HT1080 (cell line): ENCODE measurements around the gene BSCL2. TPM values are rescaled to one million over a fixed set of nuclear protein-coding genes. Genes with fewer than 3 reads are reported as not detected.
A peak's percentile ranks its signal among the peaks of the same experiment; 100 is the strongest.
"Not testable (repeated sequence)": the region's sequence is repeated elsewhere in the genome, so short reads cannot be mapped to it uniquely, and the experiment has no call there.

ENCODE experiments used
- DNase-seq: peaks from one replicate; pipeline ENCODE4 v3.0.0-alpha.2; 2015; ENCODE audit warnings: low read depth
- small RNA-seq: library from RNA; depleted of rRNA; stranded (forward); fragments of <200 nt; gene quantifications from one replicate; pipeline ENCODE3, GENCODE V24; 2014
- total RNA-seq: library from RNA; depleted of rRNA; stranded (reverse); fragments of >200 nt; shearing (Covaris generic); gene quantifications from 2 replicates; pipeline ENCODE4 v1.2.3, GENCODE V29; 2014; rRNA removed

BSCL2 gene
- total RNA-seq, 1 experiment from 2014 or later, result 19.2 TPM

- DNase-seq, result no peak
Observed at GRCh38 chr11:62664405-62665074, 42.7 kb downstream of the BSCL2 start.

GRCh38 chr11:62656796-62657429 is 50.3 kb downstream of the BSCL2 start:
- no peak for DNase-seq

- no peak for DNase-seq
Observed at GRCh38 chr11:62654297-62654696, 52.9 kb downstream of the BSCL2 start.

- DNase-seq, result no peak
Observed at GRCh38 chr11:62652161-62653006, 54.8 kb downstream of the BSCL2 start.

GRCh38 chr11:62650283-62650682 is 56.9 kb downstream of the BSCL2 start:
- DNase-seq, result not testable (repeated sequence)

GRCh38 chr11:62649486-62649885 is 57.7 kb downstream of the BSCL2 start:
- no peak for DNase-seq

- DNase-seq, result no peak
Observed at GRCh38 chr11:62648967-62649364, 58.3 kb downstream of the BSCL2 start.

GRCh38 chr11:62648185-62648966 is 58.8 kb downstream of the BSCL2 start:
- no peak for DNase-seq

- no peak for DNase-seq
Observed at GRCh38 chr11:62647609-62648005, 59.6 kb downstream of the BSCL2 start.

GRCh38 chr11:62646825-62647608 is 60.2 kb downstream of the BSCL2 start:
- no peak for DNase-seq

GRCh38 chr11:62645946-62646824 is 61.0 kb downstream of the BSCL2 start, which contains the start of gene GANAB:
TSS of gene GANAB (minus strand) at chr11:62646613. CDS start at chr11:62646599, 14 bp downstream.
- DNase-seq, result peak; percentile 95

- no peak for DNase-seq
Observed at GRCh38 chr11:62645671-62645945, 61.6 kb downstream of the BSCL2 start.

GRCh38 chr11:62644220-62644619 is 63.0 kb downstream of the BSCL2 start:
- DNase-seq, result no peak

Small RNA genes within 50 kb of the gene (small RNA-seq; reads per million reads assigned to genes)
- not detected for gene SNORA57

Other genes starting within 250 kb of the BSCL2 start
- gene AHNAK, start 160.6 kb downstream of the BSCL2 start, total RNA-seq, result 184 and 193 TPM in 2 replicates
- gene EEF1G, start 133.5 kb downstream of the BSCL2 start, total RNA-seq, result 1,970 and 1,995 TPM in 2 replicates
- 19.6 and 21.0 TPM in 2 replicates for gene TUT1, start 115.9 kb downstream of the BSCL2 start, total RNA-seq
- 179 and 193 TPM in 2 replicates for gene MTA2, start 105.6 kb downstream of the BSCL2 start, total RNA-seq
- 27.5 and 28.7 TPM in 2 replicates for gene EML3, start 94.6 kb downstream of the BSCL2 start, total RNA-seq
- 3.3 and 7.7 TPM in 2 replicates for gene ROM1, start 94.2 kb downstream of the BSCL2 start, total RNA-seq
- 63.8 and 67.2 TPM in 2 replicates for gene B3GAT3, start 85.4 kb downstream of the BSCL2 start, total RNA-seq
- gene GANAB, start 60.8 kb downstream of the BSCL2 start, total RNA-seq, result 191 and 221 TPM in 2 replicates
- 33.8 and 41.9 TPM in 2 replicates for gene INTS5, start 54.1 kb downstream of the BSCL2 start, total RNA-seq
- 239 and 266 TPM in 2 replicates for gene C11orf98, start 42.2 kb downstream of the BSCL2 start, total RNA-seq
- 31.0 and 33.5 TPM in 2 replicates for gene CSKMT, start 42.1 kb downstream of the BSCL2 start, total RNA-seq
- gene UQCC3, start 35.8 kb downstream of the BSCL2 start, total RNA-seq, result 28.6 and 38.0 TPM in 2 replicates
- gene LBHD1, start 35.2 kb downstream of the BSCL2 start, total RNA-seq, result 4.8 and 6.6 TPM in 2 replicates
- gene UBXN1, start 28.4 kb downstream of the BSCL2 start, total RNA-seq, result 128 and 144 TPM in 2 replicates
- 0.13 and 0.20 TPM in 2 replicates for gene LRRN4CL, start 17.9 kb downstream of the BSCL2 start, total RNA-seq
- gene GNG3, start 252 bp upstream of the BSCL2 start, total RNA-seq, result not detected in 2 replicates
- 4.1 and 9.3 TPM in 2 replicates for gene HNRNPUL2, start 20.0 kb upstream of the BSCL2 start, total RNA-seq
- 55.6 and 67.9 TPM in 2 replicates for gene TTC9C, start 21.1 kb upstream of the BSCL2 start, total RNA-seq
- gene ZBTB3, start 46.7 kb upstream of the BSCL2 start, total RNA-seq, result 9.2 and 9.8 TPM in 2 replicates
- gene POLR2G, start 54.2 kb upstream of the BSCL2 start, total RNA-seq, result 92.6 and 143 TPM in 2 replicates
- gene TAF6L, start 64.0 kb upstream of the BSCL2 start, total RNA-seq, result 27.0 and 29.2 TPM in 2 replicates
- gene TMEM179B, start 80.0 kb upstream of the BSCL2 start, total RNA-seq, result 112 and 181 TPM in 2 replicates
- 46.4 and 47.4 TPM in 2 replicates for gene TMEM223, start 84.6 kb upstream of the BSCL2 start, total RNA-seq
- 27.4 and 46.3 TPM in 2 replicates for gene NXF1, start 98.0 kb upstream of the BSCL2 start, total RNA-seq
- gene STX5, start 124.6 kb upstream of the BSCL2 start, total RNA-seq, result 32.8 and 34.0 TPM in 2 replicates
- gene TEX54, start 125.4 kb upstream of the BSCL2 start, total RNA-seq, result 0.66 TPM in 1 of 2 replicates, not detected in the other
- 145 and 176 TPM in 2 replicates for gene WDR74, start 132.2 kb upstream of the BSCL2 start, total RNA-seq
- gene SLC3A2, start 173.5 kb upstream of the BSCL2 start, total RNA-seq, result 275 and 289 TPM in 2 replicates
- not detected in 2 replicates for gene CHRM1, start 213.9 kb upstream of the BSCL2 start, total RNA-seq